ENCODE measurements around the gene SON. TPM values are rescaled to one million over a fixed set of nuclear protein-coding genes. Genes with fewer than 3 reads are reported as not detected.

The SON gene
- total and polyA plus RNA-seq, 2 of the 13 experiments (the other 11 are each of a cell fraction or from before 2014, with no cell fraction given), result 61.3 to 78.3 TPM

DNA sequence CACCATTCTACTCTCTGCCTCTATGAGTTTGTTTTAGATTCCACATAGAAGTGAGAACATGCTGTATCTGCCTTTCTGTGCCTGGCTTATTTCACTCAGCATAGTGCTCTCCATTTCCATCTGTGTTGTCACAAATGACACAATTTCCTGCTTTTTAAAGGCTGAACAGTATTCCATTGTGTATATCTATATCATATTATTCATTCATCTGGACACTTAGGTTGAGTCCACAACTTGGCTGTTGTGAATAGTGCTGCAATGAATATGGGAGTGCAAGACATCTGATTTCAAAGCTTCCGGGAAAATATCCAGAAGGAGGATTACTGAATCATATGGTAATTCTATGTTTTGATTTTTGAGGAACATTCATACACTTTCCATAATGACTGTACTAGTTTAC lies 65.7 kb downstream of the SON start (continued):
- TF ChIP-seq MYNN (CRISPR knock-in tag; IDR thresholded peaks at IDR 0.05; ENCODE audit: low read depth) (no peak), KDM4B (CRISPR knock-in tag; IDR thresholded peaks at IDR 0.05) (no peak), ZNF841 (CRISPR knock-in tag; IDR thresholded peaks at IDR 0.05; ENCODE audit: borderline replicate concordance) (no peak), ZNF816 (CRISPR knock-in tag; IDR thresholded peaks at IDR 0.05; ENCODE audit: borderline replicate concordance) (no peak), ZNF556 (CRISPR knock-in tag; IDR thresholded peaks at IDR 0.05; ENCODE audit: borderline replicate concordance) (no peak), WIZ (CRISPR knock-in tag; IDR thresholded peaks at IDR 0.05) (no peak), DNMT3B (CRISPR knock-in tag; conservative IDR thresholded peaks at IDR 0.05) (no peak), SOX13 (IDR thresholded peaks at IDR 0.05) (no peak), SOX13 (CRISPR knock-in tag; conservative IDR thresholded peaks at IDR 0.05 in 1 of 2, IDR thresholded peaks at IDR 0.05 in 1 of 2) (no peak), NR2F2 (IDR thresholded peaks at IDR 0.05; ENCODE audit: borderline replicate concordance, low read depth) (no peak)
- TF ChIP-seq, protein P1, sequence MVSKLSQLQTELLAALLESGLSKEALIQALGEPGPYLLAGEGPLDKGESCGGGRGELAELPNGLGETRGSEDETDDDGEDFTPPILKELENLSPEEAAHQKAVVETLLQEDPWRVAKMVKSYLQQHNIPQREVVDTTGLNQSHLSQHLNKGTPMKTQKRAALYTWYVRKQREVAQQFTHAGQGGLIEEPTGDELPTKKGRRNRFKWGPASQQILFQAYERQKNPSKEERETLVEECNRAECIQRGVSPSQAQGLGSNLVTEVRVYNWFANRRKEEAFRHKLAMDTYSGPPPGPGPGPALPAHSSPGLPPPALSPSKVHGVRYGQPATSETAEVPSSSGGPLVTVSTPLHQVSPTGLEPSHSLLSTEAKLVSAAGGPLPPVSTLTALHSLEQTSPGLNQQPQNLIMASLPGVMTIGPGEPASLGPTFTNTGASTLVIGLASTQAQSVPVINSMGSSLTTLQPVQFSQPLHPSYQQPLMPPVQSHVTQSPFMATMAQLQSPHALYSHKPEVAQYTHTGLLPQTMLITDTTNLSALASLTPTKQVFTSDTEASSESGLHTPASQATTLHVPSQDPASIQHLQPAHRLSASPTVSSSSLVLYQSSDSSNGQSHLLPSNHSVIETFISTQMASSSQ (IDR thresholded peaks at IDR 0.05; ENCODE audit: low read depth), result no peak
- TF ChIP-seq, protein P1 (CRISPR knock-in tag; IDR thresholded peaks at IDR 0.05; ENCODE audit: borderline replicate concordance), result no peak

Measured in HepG2 (cell line).